Measurements from ENCODE around the gene EPHB2. TPM values are rescaled to one million over a fixed set of nuclear protein-coding genes. Genes with fewer than 3 reads are reported as not detected.

Gene EPHB2
- total and polyA plus RNA-seq, 2 of the 4 experiments (the other 2 are of a cell fraction) = 52.3 to 58.8 TPM

- Histone ChIP-seq H4K5ac (ENCODE audit: low read depth, low read length) (no peak overlapping the region), H2BK120ac (ENCODE audit: low read depth, low read length) (no peak overlapping the region), H2AFZ (replicated peaks; ENCODE audit: low read length, poor library complexity) (no peak overlapping the region), H3K14ac (replicated peaks; ENCODE audit: low read depth, low read length) (no peak overlapping the region), H3K36me3 (ENCODE audit: control insufficient read depth, insufficient read depth, low read length) (no peaks in the 10 kb centered on the region; the same call in 1 of the 2 replicates), H3K9me1 (ENCODE audit: insufficient read depth, low read length) (peaks cover 24% of the 10 kb centered on the region), H2BK20ac (ENCODE audit: low read depth, low read length) (no peak overlapping the region), H3K23ac (ENCODE audit: low read depth, low read length) (no peak overlapping the region), H3K27me3 (ENCODE audit: control insufficient read depth, insufficient read depth, low read length) (no peaks in the 10 kb centered on the region), H3K18ac (ENCODE audit: low read depth, low read length) (no peak overlapping the region), H3K4me1 (ENCODE audit: control insufficient read depth, insufficient read depth, low read length) (peaks cover 8% of the 10 kb centered on the region; the same call in 1 of the 2 replicates), H2BK15ac (ENCODE audit: low read depth, low read length) (no peak overlapping the region), H3K27ac (ENCODE audit: insufficient read depth, low read length) (no peak overlapping the region), H2AK9ac (replicated peaks; ENCODE audit: low read depth, low read length, poor library complexity) (no peak overlapping the region), H3K4me3 (ENCODE audit: insufficient read depth, low read depth, low read length) (no peak overlapping the region), H2BK5ac (ENCODE audit: low read depth, low read length, poor library complexity, severe bottlenecking) (no peak overlapping the region), H2AK5ac (ENCODE audit: low read depth, low read length) (no peak overlapping the region), H3K9ac (ENCODE audit: low read depth, low read length) (no peak overlapping the region), H4K20me1 (ENCODE audit: insufficient read depth, low read length) (peaks cover 20% of the 10 kb centered on the region; the same call in 1 of the 2 replicates), H4K8ac (ENCODE audit: low read depth in 2 of 2, low read length in 2 of 2) (no peak overlapping the region), H3K56ac (ENCODE audit: extremely low read depth, insufficient read depth, low read length) (no peak overlapping the region), H3K4me2 (ENCODE audit: low read depth, low read length) (no peak overlapping the region), H3K4ac (ENCODE audit: low read depth, low read length) (no peak overlapping the region), H3K9me3 (ENCODE audit: control insufficient read depth, insufficient read depth, low read length) (no peaks in the 10 kb centered on the region), H3K79me1 (ENCODE audit: low read depth in 1 of 2, low read length in 2 of 2) (peaks cover 17 to 59% of the 10 kb centered on the region in 2 experiments; a peak in 3 of 4 replicates), H4K91ac (ENCODE audit: insufficient read depth, low read depth, low read length) (no peak overlapping the region)
- dilution Hi-C loops (cut with HindIII; ENCODE audit: low sequenced_read_pairs, unreplicated experiment) = no loop called here
- DNase-seq (no peak), ATAC-seq (ENCODE audit: low read depth) (no peak)
- intact Hi-C loops (cut with micrococcal nuclease) = no loop called here
- in situ Hi-C loops (cut with MboI; ENCODE audit: low sequenced_read_pairs) = no loop called here
- TF ChIP-seq RCOR1 (IDR thresholded peaks at IDR 0.05; ENCODE audit: insufficient replicate concordance, low read length) (no peak), USF2 (IDR thresholded peaks at IDR 0.05; ENCODE audit: low read depth, low read length) (no peak), CHD1 (IDR thresholded peaks at IDR 0.05; ENCODE audit: low read depth, low read length) (no peak), ELK1 (IDR thresholded peaks at IDR 0.05; ENCODE audit: borderline replicate concordance, low read depth, low read length) (no peak), MAZ (IDR thresholded peaks at IDR 0.05; ENCODE audit: borderline replicate concordance, low read depth, low read length) (no peak), NFE2L2 (IDR thresholded peaks at IDR 0.05; ENCODE audit: low read depth, low read length) (no peak), FOS (IDR thresholded peaks at IDR 0.05; ENCODE audit: low read depth, low read length) (no peak), CEBPB (IDR thresholded peaks at IDR 0.05; ENCODE audit: low read depth, low read length) (no peak), CTCF (conservative IDR thresholded peaks at IDR 0.05; ENCODE audit: low read depth, low read length) (no peak), BHLHE40 (IDR thresholded peaks at IDR 0.05; ENCODE audit: low read depth, low read length) (no peak), POLR2A (IDR thresholded peaks at IDR 0.05; ENCODE audit: low read depth, low read length) (no peak), RAD21 (IDR thresholded peaks at IDR 0.05; ENCODE audit: low read length) (no peak)
- 87% methylated on average over 7 of the region's 24 CpGs; no CpG with 5 or more reads in 1 of the 2 experiments for WGBS, 2 experiments (ENCODE audit: extremely low coverage in 2 of 2, insufficient read length in 1 of 2)
- POLR2A ChIA-PET (ENCODE audit: unreplicated experiment) = no interaction called here
- no TSS peak for BruUV-seq (replicated peaks)
- CTCF ChIA-PET = interaction anchor here (0.5 kb wide), 1 partner anchor 340 kb away, joined by 3 read pairs; no protein-coding TSS in a partner anchor
These were observed 125.1 kb downstream of the EPHB2 start for GRCh38 chr1:22835636-22836319.

All from IMR-90 (cell line).